Activated T-cell treated with anti-CD3 and anti-CD28 coated beads, Interleukin-2, amount 50 U/mL, for 4 hours (primary cell): ENCODE data around the gene CLK3. TPM values are rescaled to one million over a fixed set of nuclear protein-coding genes. Genes with fewer than 3 reads are reported as not detected.
A peak's percentile ranks its signal among the peaks of the same experiment; 100 is the strongest.
"Not testable (repeated sequence)": the region's sequence is repeated elsewhere in the genome, so short reads cannot be mapped to it uniquely, and the experiment has no call there.

ENCODE experiments used
- ATAC-seq, 2 donors: fragments of 200-7000 bp; cut with Tn5 transposase; one replicate each; pipeline ENCODE4 v1.10.0; 2021
- DNase-seq: peaks from one replicate; pipeline ENCODE4 v3.0.0-alpha.2; 2020
- H3K27me3 Mint-ChIP-seq: one replicate; pipeline ENCODE4 v1.8.0; 2021; ENCODE audit warnings: low read depth, mixed read lengths
- H3K36me3 Mint-ChIP-seq: one replicate; pipeline ENCODE4 v1.8.0; 2022; ENCODE audit warnings: mixed read lengths; ENCODE audit not compliant: insufficient read depth
- H3K4me1 Mint-ChIP-seq: one replicate; pipeline ENCODE4 v1.8.0; 2021; ENCODE audit warnings: low read depth, mixed read lengths
- H3K4me3 Mint-ChIP-seq: one replicate; pipeline ENCODE4 v1.8.0; 2021; ENCODE audit warnings: mild to moderate bottlenecking, moderate library complexity, mixed read lengths
- H3K9me3 Mint-ChIP-seq: one replicate; pipeline ENCODE4 v1.8.0; 2021; ENCODE audit warnings: mixed read lengths
- total RNA-seq, 3 donors: library from RNA; stranded (reverse); gene quantifications; one replicate each; pipeline ENCODE4 v1.2.1, GENCODE V29; 2021

The CLK3 gene
- total RNA-seq, 3 donors from 2014 or later: 74.0 to 78.2 (median 74.8) TPM

- Mint-ChIP-seq H3K4me1 (peaks cover 55% of the 10 kb centered on the region), H3K9me3 (no peaks in the 10 kb centered on the region), H3K36me3 (peaks cover 41% of the 10 kb centered on the region), H3K4me3 (no peak overlapping the region), H3K27me3 (no peaks in the 10 kb centered on the region)
- ATAC-seq: no peak
- DNase-seq: no peak
These were observed 6.3 kb downstream of the CLK3 start for GRCh38 chr15:74621936-74622335.

- peaks cover 50% of the 10 kb centered on the region for H3K4me1 Mint-ChIP-seq
- H3K27me3 Mint-ChIP-seq: no peaks in the 10 kb centered on the region
- H3K36me3 Mint-ChIP-seq: peaks cover 40% of the 10 kb centered on the region
- DNase-seq: no peak
- no peak overlapping the region for H3K4me3 Mint-ChIP-seq
- H3K9me3 Mint-ChIP-seq: no peaks in the 10 kb centered on the region
- no peak for ATAC-seq
These were observed 7.1 kb downstream of the CLK3 start for GRCh38 chr15:74622758-74623157.

- DNase-seq: no peak
- Mint-ChIP-seq H3K36me3 (peaks cover 50% of the 10 kb centered on the region), H3K4me3 (no peak overlapping the region), H3K9me3 (no peaks in the 10 kb centered on the region), H3K4me1 (peaks cover 37% of the 10 kb centered on the region), H3K27me3 (no peaks in the 10 kb centered on the region)
- ATAC-seq: no peak
These were observed 8.5 kb downstream of the CLK3 start for GRCh38 chr15:74624020-74624602.

GRCh38 chr15:74625693-74626092 is 10.1 kb downstream of the CLK3 start:
- Mint-ChIP-seq H3K36me3 (peaks cover 46% of the 10 kb centered on the region), H3K27me3 (no peaks in the 10 kb centered on the region), H3K4me1 (peaks cover 24% of the 10 kb centered on the region), H3K4me3 (no peak overlapping the region), H3K9me3 (no peaks in the 10 kb centered on the region)
- ATAC-seq: no peak
- no peak for DNase-seq

GRCh38 chr15:74626336-74626735 is 10.7 kb downstream of the CLK3 start:
- Mint-ChIP-seq H3K4me3 (no peak overlapping the region), H3K4me1 (peaks cover 19% of the 10 kb centered on the region), H3K9me3 (no peaks in the 10 kb centered on the region), H3K36me3 (peaks cover 41% of the 10 kb centered on the region), H3K27me3 (no peaks in the 10 kb centered on the region)
- DNase-seq: no peak
- no peak for ATAC-seq

- peaks cover 16% of the 10 kb centered on the region for H3K4me1 Mint-ChIP-seq
- no peak for DNase-seq
- H3K27me3 Mint-ChIP-seq: no peaks in the 10 kb centered on the region
- ATAC-seq: no peak
- no peak overlapping the region for H3K4me3 Mint-ChIP-seq
- H3K9me3 Mint-ChIP-seq: no peaks in the 10 kb centered on the region
- peaks cover 39% of the 10 kb centered on the region for H3K36me3 Mint-ChIP-seq
These were observed 11.4 kb downstream of the CLK3 start for GRCh38 chr15:74626752-74627692.

GRCh38 chr15:74627766-74628165 is 12.1 kb downstream of the CLK3 start:
- Mint-ChIP-seq H3K36me3 (peaks cover 36% of the 10 kb centered on the region), H3K4me1 (peaks cover 13% of the 10 kb centered on the region)

GRCh38 chr15:74628199-74628598 is 12.6 kb downstream of the CLK3 start:
- no peak for DNase-seq
- ATAC-seq: no peak
- H3K36me3 Mint-ChIP-seq: peaks cover 34% of the 10 kb centered on the region
- H3K4me1 Mint-ChIP-seq: peaks cover 12% of the 10 kb centered on the region
- no peaks in the 10 kb centered on the region for H3K9me3 Mint-ChIP-seq
- H3K4me3 Mint-ChIP-seq: no peak overlapping the region
- no peaks in the 10 kb centered on the region for H3K27me3 Mint-ChIP-seq

More at GRCh38 chr15:74627766-74628165, 12.1 kb downstream of the CLK3 start:
- Mint-ChIP-seq H3K4me3 (no peak overlapping the region), H3K9me3 (no peaks in the 10 kb centered on the region), H3K27me3 (no peaks in the 10 kb centered on the region)
- DNase-seq: no peak
- ATAC-seq: no peak

GRCh38 chr15:74628949-74629348 is 13.3 kb downstream of the CLK3 start:
- ATAC-seq (no peak), DNase-seq (no peak)
- Mint-ChIP-seq H3K9me3 (no peaks in the 10 kb centered on the region), H3K4me3 (no peak overlapping the region), H3K4me1 (peaks cover 12% of the 10 kb centered on the region), H3K27me3 (no peaks in the 10 kb centered on the region), H3K36me3 (peaks cover 31% of the 10 kb centered on the region)

GRCh38 chr15:74629696-74630095 is 14.1 kb downstream of the CLK3 start:
- not testable (repeated sequence) for ATAC-seq, H3K4me3 Mint-ChIP-seq, DNase-seq, H3K27me3 Mint-ChIP-seq, H3K9me3 Mint-ChIP-seq
- H3K36me3 Mint-ChIP-seq: peaks cover 30% of the 10 kb centered on the region
- H3K4me1 Mint-ChIP-seq: peaks cover 12% of the 10 kb centered on the region

GRCh38 chr15:74630284-74631086 is 14.8 kb downstream of the CLK3 start:
- Mint-ChIP-seq H3K36me3 (peaks cover 32% of the 10 kb centered on the region), H3K4me3 (no peak overlapping the region), H3K4me1 (peaks cover 12% of the 10 kb centered on the region), H3K9me3 (no peaks in the 10 kb centered on the region), H3K27me3 (no peaks in the 10 kb centered on the region)
- ATAC-seq (no peak), DNase-seq (no peak)

- DNase-seq (no peak), ATAC-seq (no peak)
- H3K4me1 Mint-ChIP-seq: peaks cover 9% of the 10 kb centered on the region
- H3K27me3 Mint-ChIP-seq: no peaks in the 10 kb centered on the region
- H3K4me3 Mint-ChIP-seq: no peak overlapping the region
- H3K9me3 Mint-ChIP-seq: no peaks in the 10 kb centered on the region
- peaks cover 30% of the 10 kb centered on the region for H3K36me3 Mint-ChIP-seq
These were observed 15.4 kb downstream of the CLK3 start for GRCh38 chr15:74631087-74631385.

GRCh38 chr15:74631408-74631807 is 15.8 kb downstream of the CLK3 start:
- ATAC-seq (no peak), DNase-seq (no peak)
- peaks cover 33% of the 10 kb centered on the region for H3K36me3 Mint-ChIP-seq
- H3K4me3 Mint-ChIP-seq: no peak overlapping the region
- no peaks in the 10 kb centered on the region for H3K27me3 Mint-ChIP-seq
- no peaks in the 10 kb centered on the region for H3K9me3 Mint-ChIP-seq
- H3K4me1 Mint-ChIP-seq: peaks cover 8% of the 10 kb centered on the region

GRCh38 chr15:74631935-74632560 is 16.4 kb downstream of the CLK3 start:
- no peak overlapping the region for H3K4me3 Mint-ChIP-seq
- H3K36me3 Mint-ChIP-seq: peaks cover 33% of the 10 kb centered on the region
- no peaks in the 10 kb centered on the region for H3K9me3 Mint-ChIP-seq
- peaks cover 6% of the 10 kb centered on the region for H3K4me1 Mint-ChIP-seq
- ATAC-seq (peak; percentile 55 to 66), DNase-seq (peak; percentile 46)
- H3K27me3 Mint-ChIP-seq: no peaks in the 10 kb centered on the region
